Non-pigmented ciliary epithelial cell (primary cell): ENCODE measurements around the gene FAM168A.

Source experiments
- DNase-seq: peaks from one replicate; pipeline ENCODE4 v3.0.0-alpha.2; 2010; ENCODE audit warnings: low read depth

The FAM168A gene

GRCh38 chr11:73597956-73598718 is at the start of gene FAM168A:
Gene FAM168A, minus strand, starts transcription at chr11:73598112. Its CDS starts 129,638 bp downstream, at chr11:73468474.
- peak; percentile 94 for DNase-seq

- DNase-seq = no peak
These were observed 49.7 kb upstream of the FAM168A start for GRCh38 chr11:73647459-73648100.

GRCh38 chr11:73645972-73646631 is 48.2 kb upstream of the FAM168A start, which contains the start of gene PLEKHB1:
Gene PLEKHB1, plus strand, starts transcription at chr11:73646581. Its CDS starts 28 bp downstream, at chr11:73646609.
- DNase-seq = no peak

GRCh38 chr11:73645121-73645969 is 47.4 kb upstream of the FAM168A start:
- DNase-seq = no peak

- no peak for DNase-seq
These were observed 43.8 kb upstream of the FAM168A start for GRCh38 chr11:73641668-73642067.

- no peak for DNase-seq
These were observed 42.7 kb upstream of the FAM168A start for GRCh38 chr11:73640592-73640991.

- DNase-seq = no peak
These were observed 39.1 kb upstream of the FAM168A start for GRCh38 chr11:73637012-73637411.

GRCh38 chr11:73636249-73636648 is 38.3 kb upstream of the FAM168A start:
- DNase-seq = no peak

GRCh38 chr11:73635721-73636120 is 37.8 kb upstream of the FAM168A start:
- DNase-seq = no peak

- DNase-seq = no peak
These were observed 36.1 kb upstream of the FAM168A start for GRCh38 chr11:73633999-73634398.

GRCh38 chr11:73632996-73633395 is 35.1 kb upstream of the FAM168A start:
- peak; percentile 9 for DNase-seq

GRCh38 chr11:73629907-73630306 is 32.0 kb upstream of the FAM168A start:
- no peak for DNase-seq

GRCh38 chr11:73625696-73626318 is 27.9 kb upstream of the FAM168A start:
- DNase-seq = peak; percentile 15

- no peak for DNase-seq
These were observed 25.8 kb upstream of the FAM168A start for GRCh38 chr11:73623686-73624085.

- DNase-seq = no peak
These were observed 25.1 kb upstream of the FAM168A start for GRCh38 chr11:73622926-73623593.

GRCh38 chr11:73614591-73614990 is 16.7 kb upstream of the FAM168A start:
- no peak for DNase-seq

GRCh38 chr11:73612601-73613140 is 14.8 kb upstream of the FAM168A start:
- DNase-seq = no peak

GRCh38 chr11:73598719-73599379 is 937 bp upstream of the FAM168A start:
- DNase-seq = no peak

- no peak for DNase-seq
These were observed 466 bp downstream of the FAM168A start for GRCh38 chr11:73597336-73597955.

GRCh38 chr11:73596547-73596946 is 1.4 kb downstream of the FAM168A start:
- no peak for DNase-seq
